ENCODE measurements around the gene ZSCAN5A.

Gene ZSCAN5A

GRCh38 chr19:56314381-56315076 is at the start of gene ZSCAN5A (continued):
- no peak for TF ChIP-seq ZNF600 (tag by site-specific recombination; IDR thresholded peaks at IDR 0.05)
- TF ChIP-seq ZBTB8A (tag by site-specific recombination; IDR thresholded peaks at IDR 0.05) = 0 out of 2 replicates have a peak, but pooled peaks have one; percentile 10
- TF ChIP-seq EGR2 (tag by site-specific recombination; IDR thresholded peaks at IDR 0.05; ENCODE audit: low read depth) = peak; percentile 93
- TF ChIP-seq ZNF529 (tag by site-specific recombination; IDR thresholded peaks at IDR 0.05; ENCODE audit: insufficient replicate concordance) = no peak
- TF ChIP-seq ZIC2 (tag by site-specific recombination; IDR thresholded peaks at IDR 0.05) = no peak
- no peak for TF ChIP-seq ZNF670 (tag by site-specific recombination; IDR thresholded peaks at IDR 0.05; ENCODE audit: low read depth)
- no peak for TF ChIP-seq ZNF510 (tag by site-specific recombination; IDR thresholded peaks at IDR 0.05; ENCODE audit: insufficient replicate concordance)
- TF ChIP-seq ZNF239 (tag by site-specific recombination; IDR thresholded peaks at IDR 0.05) = no peak
- no peak; the same call in none of the 2 replicates for TF ChIP-seq SCRT2 (tag by site-specific recombination; IDR thresholded peaks at IDR 0.05)
- TF ChIP-seq PRDM4 (tag by site-specific recombination; IDR thresholded peaks at IDR 0.05) = no peak; the same call in 1 of the 2 replicates
- TF ChIP-seq ZNF701 (tag by site-specific recombination; IDR thresholded peaks at IDR 0.05) = no peak
- no peak for TF ChIP-seq PRDM6 (tag by site-specific recombination; IDR thresholded peaks at IDR 0.05)
- peak; percentile 68 for TF ChIP-seq PRDM10 (tag by site-specific recombination; IDR thresholded peaks at IDR 0.05)
- no peak for TF ChIP-seq ZNF837 (tag by site-specific recombination; IDR thresholded peaks at IDR 0.05)
- TF ChIP-seq BCL11A (tag by site-specific recombination; IDR thresholded peaks at IDR 0.05; ENCODE audit: low read depth) = no peak
- TF ChIP-seq KLF9 (tag by site-specific recombination; IDR thresholded peaks at IDR 0.05; ENCODE audit: low read depth) = peak; percentile 33
- TF ChIP-seq ZNF2 (tag by site-specific recombination; IDR thresholded peaks at IDR 0.05) = 0 out of 2 replicates have a peak, but pooled peaks have one; percentile 39
- TF ChIP-seq ZBTB49 (tag by site-specific recombination; IDR thresholded peaks at IDR 0.05; ENCODE audit: low read depth) = no peak
- TF ChIP-seq AEBP2 (tag by site-specific recombination; IDR thresholded peaks at IDR 0.05; ENCODE audit: borderline replicate concordance) = no peak
- no peak for TF ChIP-seq ZNF704 (tag by site-specific recombination; IDR thresholded peaks at IDR 0.05)
- TF ChIP-seq KLF8 (tag by site-specific recombination; IDR thresholded peaks at IDR 0.05) = peak; percentile 92
- TF ChIP-seq ZNF324 (tag by site-specific recombination; IDR thresholded peaks at IDR 0.05) = peak; percentile 79; the same call in 1 of the 2 replicates
- TF ChIP-seq ZNF146 (tag by site-specific recombination; IDR thresholded peaks at IDR 0.05) = no peak
- peak; percentile 63; the same call in 1 of the 2 replicates for TF ChIP-seq HOXC10 (CRISPR knock-in tag; IDR thresholded peaks at IDR 0.05)
- no peak for TF ChIP-seq ZNF391 (tag by site-specific recombination; IDR thresholded peaks at IDR 0.05; ENCODE audit: borderline replicate concordance, low read depth)
- TF ChIP-seq ZNF514 (tag by site-specific recombination; IDR thresholded peaks at IDR 0.05) = no peak
- no peak for TF ChIP-seq SALL2 (tag by site-specific recombination; IDR thresholded peaks at IDR 0.05; ENCODE audit: borderline replicate concordance)
